ENCODE data around the gene TNRC18. TPM values are rescaled to one million over a fixed set of nuclear protein-coding genes. Genes with fewer than 3 reads are reported as not detected.
A peak's percentile ranks its signal among the peaks of the same experiment; 100 is the strongest.
"Not testable (repeated sequence)": the region's sequence is repeated elsewhere in the genome, so short reads cannot be mapped to it uniquely, and the experiment has no call there.

TNRC18 gene
- total and polyA plus RNA-seq, 4 donors = 33.4 to 117 (median 84.1) TPM

DNA sequence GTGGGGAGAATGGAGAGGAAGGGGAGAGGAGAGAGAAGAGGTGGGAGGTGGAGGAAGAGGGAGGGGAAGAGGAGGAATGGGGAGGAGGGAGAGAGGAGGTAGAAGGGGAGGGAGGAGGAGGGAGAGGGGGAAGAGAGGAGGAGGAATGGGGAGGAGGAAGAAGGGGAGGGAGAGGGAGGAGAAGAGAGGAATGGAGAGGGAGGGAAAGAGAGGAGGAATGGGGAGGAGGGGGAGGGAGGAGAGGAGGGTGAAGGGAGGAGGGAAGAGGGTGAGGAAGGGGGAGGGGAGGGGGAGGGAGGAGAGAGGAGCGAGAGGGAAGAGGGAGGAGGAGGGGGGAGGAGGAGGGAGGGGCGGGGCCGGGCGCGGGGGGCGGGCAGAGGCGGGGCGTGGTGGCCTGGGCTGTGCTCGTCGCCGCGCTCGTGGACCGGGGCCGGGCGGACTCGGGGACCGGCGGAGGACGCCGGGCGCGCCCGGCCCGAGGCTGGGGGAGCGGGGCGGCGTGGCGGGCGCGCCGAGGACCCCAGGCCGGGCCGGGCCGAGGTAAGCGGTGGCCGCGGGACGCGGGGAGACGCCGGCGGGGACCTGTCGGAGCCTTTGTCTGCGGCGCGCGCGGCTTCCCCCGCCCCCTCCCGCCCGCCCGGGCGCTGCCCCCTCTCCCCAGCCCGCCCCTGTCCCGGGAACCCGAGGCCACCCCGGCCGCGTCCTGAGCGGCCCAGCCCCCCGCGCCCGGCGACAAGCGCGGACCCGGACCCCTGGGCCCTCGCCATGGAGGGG, 140.9 kb downstream of the TNRC18 start, which contains the start of gene SLC29A4:
SLC29A4 (plus strand) TSS at position 401 of the 774 bp plus-strand sequence. CDS start 4,874 bp downstream, outside the sequence.
- H3K9me3 ChIP-seq (ENCODE audit: control insufficient read depth in 4 of 4, insufficient read depth in 3 of 4, low read length in 3 of 4) = peaks cover 0 to 2% (median 0%) of the 10 kb centered on the region in 4 donors
- no peak for ATAC-seq (ENCODE audit: insufficient read depth, low FRiP score)
- peaks cover 0 to 2% (median 0%) of the 10 kb centered on the region in 4 donors for H3K36me3 ChIP-seq (ENCODE audit: control insufficient read depth in 4 of 4, insufficient read depth in 4 of 4, low read length in 4 of 4)
- peaks cover 0 to 8% (median 0%) of the 10 kb centered on the region in 5 donors for H3K4me1 ChIP-seq (ENCODE audit: control insufficient read depth in 5 of 5, insufficient read depth in 5 of 5, low read length in 5 of 5)
- no peak within 1 kb of the TSS for H3K9ac ChIP-seq (ENCODE audit: insufficient read depth in 1 of 2, low read length in 2 of 2)
- DNase-seq = peak; percentile 35 to 78 (median 73)
- no peaks in the 10 kb centered on the region for H3K27me3 ChIP-seq (ENCODE audit: control insufficient read depth in 3 of 3, insufficient read depth in 3 of 3, low read length in 2 of 3)
- TF ChIP-seq, protein P1, sequence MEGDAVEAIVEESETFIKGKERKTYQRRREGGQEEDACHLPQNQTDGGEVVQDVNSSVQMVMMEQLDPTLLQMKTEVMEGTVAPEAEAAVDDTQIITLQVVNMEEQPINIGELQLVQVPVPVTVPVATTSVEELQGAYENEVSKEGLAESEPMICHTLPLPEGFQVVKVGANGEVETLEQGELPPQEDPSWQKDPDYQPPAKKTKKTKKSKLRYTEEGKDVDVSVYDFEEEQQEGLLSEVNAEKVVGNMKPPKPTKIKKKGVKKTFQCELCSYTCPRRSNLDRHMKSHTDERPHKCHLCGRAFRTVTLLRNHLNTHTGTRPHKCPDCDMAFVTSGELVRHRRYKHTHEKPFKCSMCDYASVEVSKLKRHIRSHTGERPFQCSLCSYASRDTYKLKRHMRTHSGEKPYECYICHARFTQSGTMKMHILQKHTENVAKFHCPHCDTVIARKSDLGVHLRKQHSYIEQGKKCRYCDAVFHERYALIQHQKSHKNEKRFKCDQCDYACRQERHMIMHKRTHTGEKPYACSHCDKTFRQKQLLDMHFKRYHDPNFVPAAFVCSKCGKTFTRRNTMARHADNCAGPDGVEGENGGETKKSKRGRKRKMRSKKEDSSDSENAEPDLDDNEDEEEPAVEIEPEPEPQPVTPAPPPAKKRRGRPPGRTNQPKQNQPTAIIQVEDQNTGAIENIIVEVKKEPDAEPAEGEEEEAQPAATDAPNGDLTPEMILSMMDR (IDR thresholded peaks at IDR 0.05; ENCODE audit: control extremely low read depth, extremely low read depth) = no peak
- no peak within 1 kb of the TSS for H3K27ac ChIP-seq (ENCODE audit: low read depth in 1 of 2, low read length in 1 of 2)
- no peak within 1 kb of the TSS for H3K4me3 ChIP-seq
- 0 to 1% methylated on average over 12 to 67 of the region's 69 CpGs for WGBS, 2 donors

- DNase-seq = peak in 1 of 3 donors; percentile 61
- not testable (repeated sequence) for ATAC-seq (ENCODE audit: insufficient read depth, low FRiP score); H3K9me3 ChIP-seq (ENCODE audit: control insufficient read depth in 4 of 4, insufficient read depth in 3 of 4, low read length in 3 of 4); H3K27ac ChIP-seq (ENCODE audit: low read depth in 1 of 2, low read length in 1 of 2); H3K36me3 ChIP-seq (ENCODE audit: control insufficient read depth in 4 of 4, insufficient read depth in 4 of 4, low read length in 4 of 4); H3K27me3 ChIP-seq (ENCODE audit: control insufficient read depth in 3 of 3, insufficient read depth in 3 of 3, low read length in 2 of 3); H3K9ac ChIP-seq (ENCODE audit: insufficient read depth in 1 of 2, low read length in 2 of 2); H3K4me3 ChIP-seq; H3K4me1 ChIP-seq (ENCODE audit: control insufficient read depth in 5 of 5, insufficient read depth in 5 of 5, low read length in 5 of 5)
- WGBS, 2 donors = 47 to 58% methylated on average over 19 of the region's 19 CpGs
Observed at GRCh38 chr7:5281598-5282500, 141.8 kb downstream of the TNRC18 start.

DNA sequence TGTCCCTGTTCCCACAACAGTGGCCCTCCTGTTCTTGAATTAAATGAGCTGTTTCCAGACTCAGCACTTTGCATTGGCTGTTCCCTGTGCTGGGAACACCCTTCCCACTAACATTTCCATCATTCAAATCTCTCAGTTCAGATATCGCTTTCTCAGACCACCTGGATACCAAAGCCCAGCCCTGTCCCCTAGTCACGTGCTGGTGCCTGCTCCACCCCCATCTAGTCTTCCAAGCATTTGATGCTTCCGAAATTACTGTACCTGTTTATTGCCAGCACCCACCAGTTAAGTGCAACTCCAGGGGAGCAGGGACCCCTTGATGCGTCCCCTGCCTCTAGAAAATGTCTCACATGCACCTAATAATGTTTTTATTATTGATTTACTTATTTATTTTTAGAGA, 143.9 kb downstream of the TNRC18 start:
- DNase-seq (no peak), ATAC-seq (ENCODE audit: insufficient read depth, low FRiP score) (no peak)
- no peaks in the 10 kb centered on the region for H3K27me3 ChIP-seq (ENCODE audit: control insufficient read depth in 3 of 3, insufficient read depth in 3 of 3, low read length in 2 of 3)
- 84 to 85% methylated on average over 4 of the region's 4 CpGs for WGBS, 2 donors
- H3K27ac ChIP-seq (ENCODE audit: low read depth in 1 of 2, low read length in 1 of 2) = no peak overlapping the region
- H3K4me1 ChIP-seq (ENCODE audit: control insufficient read depth in 5 of 5, insufficient read depth in 5 of 5, low read length in 5 of 5) = peaks cover 0 to 14% (median 4%) of the 10 kb centered on the region in 5 donors
- H3K9ac ChIP-seq (ENCODE audit: insufficient read depth in 1 of 2, low read length in 2 of 2) = no peak overlapping the region
- TF ChIP-seq, protein P1 (IDR thresholded peaks at IDR 0.05; ENCODE audit: control extremely low read depth, extremely low read depth) = no peak
- H3K36me3 ChIP-seq (ENCODE audit: control insufficient read depth in 4 of 4, insufficient read depth in 4 of 4, low read length in 4 of 4) = no peaks in the 10 kb centered on the region
- H3K4me3 ChIP-seq = no peak overlapping the region
- peaks cover 0 to 2% (median 0%) of the 10 kb centered on the region in 4 donors for H3K9me3 ChIP-seq (ENCODE audit: control insufficient read depth in 4 of 4, insufficient read depth in 3 of 4, low read length in 3 of 4)

GRCh38 chr7:5278766-5279165, 144.9 kb downstream of the TNRC18 start:
- ATAC-seq (ENCODE audit: insufficient read depth, low FRiP score) (no peak), DNase-seq (peak in 2 of 3 donors; percentile 60 to 65)
- no peak overlapping the region for H3K4me3 ChIP-seq
- no peaks in the 10 kb centered on the region for H3K27me3 ChIP-seq (ENCODE audit: control insufficient read depth in 3 of 3, insufficient read depth in 3 of 3, low read length in 2 of 3)
- peaks cover 0 to 9% (median 0%) of the 10 kb centered on the region in 5 donors for H3K4me1 ChIP-seq (ENCODE audit: control insufficient read depth in 5 of 5, insufficient read depth in 5 of 5, low read length in 5 of 5)
- H3K27ac ChIP-seq (ENCODE audit: low read depth in 1 of 2, low read length in 1 of 2) = no peak overlapping the region
- peaks cover 0 to 2% (median 0%) of the 10 kb centered on the region in 4 donors for H3K9me3 ChIP-seq (ENCODE audit: control insufficient read depth in 4 of 4, insufficient read depth in 3 of 4, low read length in 3 of 4)
- WGBS, 2 donors = 72 to 73% methylated on average over 7 of the region's 7 CpGs
- TF ChIP-seq, protein P1 (IDR thresholded peaks at IDR 0.05; ENCODE audit: control extremely low read depth, extremely low read depth) = no peak
- H3K9ac ChIP-seq (ENCODE audit: insufficient read depth in 1 of 2, low read length in 2 of 2) = no peak overlapping the region
- no peaks in the 10 kb centered on the region for H3K36me3 ChIP-seq (ENCODE audit: control insufficient read depth in 4 of 4, insufficient read depth in 4 of 4, low read length in 4 of 4)

Data from lung (tissue), 12 donors.